HEK293 (cell line): ENCODE results near the gene HSDL2.

Source experiments
- CTCF ChIA-PET: fragments of 350-600 bp; formaldehyde crosslinking; extraction: SDS; loops from one replicate; lab custom pipeline; 2021; ENCODE audit warnings: antibody characterized with exemption; lab: Yijun Ruan, JAX
- POLR2A ChIA-PET: fragments of 300-600 bp; formaldehyde crosslinking; extraction: SDS; loops from one replicate; lab custom pipeline; 2020; ENCODE audit warnings: antibody characterized with exemption, inconsistent platforms; lab: Yijun Ruan, JAX
- H3K27ac ChIP-seq: fragments of 200-500 bp; sonication (Bioruptor generic); 2 replicates; pipeline ENCODE4 v1.5.1; 2014; ENCODE audit warnings: low read depth, low read length, control low read depth, inconsistent platforms; ENCODE audit errors: extremely low read depth
- H3K36me3 ChIP-seq, 2 experiments: fragments of 200-500 bp in 1 of 2; sonication (Bioruptor generic) in 1 of 2; 1 replicate in 1 of 2; 2 replicates in 1 of 2; pipeline ENCODE4 v1.5.1; 2014 to 2017; ENCODE audit warnings: inconsistent platforms in 2 of 2, low read length in 2 of 2; ENCODE audit not compliant: control insufficient read depth in 2 of 2, insufficient read depth in 1 of 2
- H3K4me1 ChIP-seq: fragments of 200-500 bp; sonication (Bioruptor generic); 2 replicates; pipeline ENCODE4 v1.5.1; 2014; ENCODE audit warnings: mild to moderate bottlenecking, low read length, inconsistent platforms; ENCODE audit not compliant: control insufficient read depth, insufficient read depth
- H3K4me3 ChIP-seq: 2 replicates; pipeline ENCODE4 v1.5.1; 2011; ENCODE audit warnings: low read depth, mild to moderate bottlenecking, control low read depth, low read length, moderate library complexity
- H3K9me3 ChIP-seq: fragments of 200-500 bp; sonication (Bioruptor generic); 2 replicates; pipeline ENCODE4 v1.5.1; 2014; ENCODE audit warnings: low read depth, low read length, inconsistent platforms; ENCODE audit not compliant: control insufficient read depth, insufficient read depth
- TCF7L2 ChIP-seq: IDR thresholded peaks from 2 replicates; pipeline ENCODE4 v1.6.1; 2011; ENCODE audit warnings: low read depth, mild to moderate bottlenecking, inconsistent platforms, low read length, moderate library complexity, borderline replicate concordance
- TRIM28 ChIP-seq: IDR thresholded peaks from 2 replicates; pipeline ENCODE4 v1.6.1; 2011; ENCODE audit warnings: low read length, control low read depth, borderline replicate concordance
- WT1 ChIP-seq: fragments of 450-650 bp; formaldehyde crosslinking; IDR thresholded peaks from 2 replicates; pipeline ENCODE4 v1.5.1; 2016; ENCODE audit warnings: missing biosample characterization, missing genetic modification characterization
- ZNF19 ChIP-seq: fragments of 450-650 bp; formaldehyde crosslinking; IDR thresholded peaks from 2 replicates; pipeline ENCODE4; 2016; ENCODE audit warnings: missing biosample characterization, missing genetic modification characterization, low read depth
- ZNF350 ChIP-seq: fragments of 450-650 bp; formaldehyde crosslinking; IDR thresholded peaks from 2 replicates; pipeline ENCODE4 v1.5.0; 2017; ENCODE audit warnings: missing biosample characterization, mild to moderate bottlenecking, missing genetic modification characterization
- ZNF366 ChIP-seq: fragments of 450-650 bp; formaldehyde crosslinking; conservative IDR thresholded peaks from 2 replicates; pipeline ENCODE4 v1.5.1; 2016; ENCODE audit warnings: missing biosample characterization, missing genetic modification characterization
- ZNF37A ChIP-seq: fragments of 450-650 bp; IDR thresholded peaks from 2 replicates; pipeline ENCODE4 v1.5.1; 2018; ENCODE audit warnings: missing biosample characterization, missing genetic modification characterization
- ZNF548 ChIP-seq: fragments of 450-650 bp; formaldehyde crosslinking; IDR thresholded peaks from 2 replicates; pipeline ENCODE4 v1.5.1; 2016; ENCODE audit warnings: missing biosample characterization, missing genetic modification characterization
- ZNF623 ChIP-seq: fragments of 450-650 bp; formaldehyde crosslinking; IDR thresholded peaks from 2 replicates; pipeline ENCODE4 v1.5.1; 2016; ENCODE audit warnings: missing biosample characterization, missing genetic modification characterization
- ZNF791 ChIP-seq: fragments of 450-650 bp; formaldehyde crosslinking; IDR thresholded peaks from 2 replicates; pipeline ENCODE4 v1.5.1; 2016; ENCODE audit warnings: missing biosample characterization, missing genetic modification characterization
- TF ChIP-seq, protein P1 (sequence below): fragments of 450-650 bp; formaldehyde crosslinking; IDR thresholded peaks from 2 replicates; pipeline ENCODE4 v1.5.1; 2016; ENCODE audit warnings: missing biosample characterization, missing genetic modification characterization
- TF ChIP-seq, protein P2 (sequence below): fragments of 450-650 bp; formaldehyde crosslinking; IDR thresholded peaks from 2 replicates; pipeline ENCODE4 v1.5.1; 2016; ENCODE audit warnings: missing biosample characterization, missing genetic modification characterization
- TF ChIP-seq, protein P3 (sequence below): fragments of 450-650 bp; formaldehyde crosslinking; IDR thresholded peaks from 2 replicates; pipeline ENCODE4 v1.5.1; 2016; ENCODE audit warnings: missing biosample characterization, missing genetic modification characterization, low read depth

The HSDL2 gene

DNA sequence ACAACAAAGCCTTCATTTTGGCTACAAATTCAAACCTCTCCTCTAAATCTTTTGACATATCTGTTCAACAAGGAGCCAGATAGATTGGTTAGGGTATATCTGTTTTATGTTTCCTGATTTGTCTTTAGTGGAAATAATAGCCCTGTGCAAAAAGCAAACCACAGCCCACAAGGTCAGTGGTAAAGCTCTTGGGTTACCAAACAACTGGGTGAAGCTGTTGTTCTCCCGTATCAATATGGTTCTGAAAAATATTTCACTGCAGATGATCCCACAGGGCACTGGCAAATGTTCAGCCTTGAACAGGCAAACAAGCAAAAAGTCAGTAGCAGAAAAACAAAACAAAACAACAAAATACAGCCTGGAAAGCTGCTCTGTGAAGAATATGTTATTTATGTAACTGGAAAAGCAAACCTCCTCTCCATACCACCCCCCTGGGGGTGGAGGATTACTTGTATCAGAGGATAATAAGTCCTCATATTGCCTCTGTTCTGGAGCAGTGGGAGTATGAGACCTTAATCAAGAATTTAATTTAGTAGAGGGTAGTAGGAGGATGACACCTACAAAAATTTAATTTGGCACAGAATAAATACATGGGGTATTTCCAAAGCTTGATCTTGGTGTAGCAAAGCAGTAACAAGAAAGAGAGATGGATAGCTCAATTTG, 25.7 kb upstream of the HSDL2 start:
- TF ChIP-seq, protein P1, sequence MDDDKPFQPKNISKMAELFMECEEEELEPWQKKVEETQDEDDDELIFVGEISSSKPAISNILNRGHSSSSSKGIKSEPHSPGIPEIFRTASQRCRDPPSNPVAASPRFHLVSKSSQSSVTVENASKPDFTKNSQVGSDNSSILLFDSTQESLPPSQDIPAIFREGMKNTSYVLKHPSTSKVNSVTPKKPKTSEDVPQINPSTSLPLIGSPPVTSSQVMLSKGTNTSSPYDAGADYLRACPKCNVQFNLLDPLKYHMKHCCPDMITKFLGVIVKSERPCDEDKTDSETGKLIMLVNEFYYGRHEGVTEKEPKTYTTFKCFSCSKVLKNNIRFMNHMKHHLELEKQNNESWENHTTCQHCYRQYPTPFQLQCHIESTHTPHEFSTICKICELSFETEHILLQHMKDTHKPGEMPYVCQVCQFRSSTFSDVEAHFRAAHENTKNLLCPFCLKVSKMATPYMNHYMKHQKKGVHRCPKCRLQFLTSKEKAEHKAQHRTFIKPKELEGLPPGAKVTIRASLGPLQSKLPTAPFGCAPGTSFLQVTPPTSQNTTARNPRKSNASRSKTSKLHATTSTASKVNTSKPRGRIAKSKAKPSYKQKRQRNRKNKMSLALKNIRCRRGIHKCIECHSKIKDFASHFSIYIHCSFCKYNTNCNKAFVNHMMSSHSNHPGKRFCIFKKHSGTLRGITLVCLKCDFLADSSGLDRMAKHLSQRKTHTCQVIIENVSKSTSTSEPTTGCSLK (tag by site-specific recombination) = no peak
- TF ChIP-seq ZNF791 (tag by site-specific recombination) = no peak
- no peak for TF ChIP-seq ZNF548
- TF ChIP-seq, protein P2, sequence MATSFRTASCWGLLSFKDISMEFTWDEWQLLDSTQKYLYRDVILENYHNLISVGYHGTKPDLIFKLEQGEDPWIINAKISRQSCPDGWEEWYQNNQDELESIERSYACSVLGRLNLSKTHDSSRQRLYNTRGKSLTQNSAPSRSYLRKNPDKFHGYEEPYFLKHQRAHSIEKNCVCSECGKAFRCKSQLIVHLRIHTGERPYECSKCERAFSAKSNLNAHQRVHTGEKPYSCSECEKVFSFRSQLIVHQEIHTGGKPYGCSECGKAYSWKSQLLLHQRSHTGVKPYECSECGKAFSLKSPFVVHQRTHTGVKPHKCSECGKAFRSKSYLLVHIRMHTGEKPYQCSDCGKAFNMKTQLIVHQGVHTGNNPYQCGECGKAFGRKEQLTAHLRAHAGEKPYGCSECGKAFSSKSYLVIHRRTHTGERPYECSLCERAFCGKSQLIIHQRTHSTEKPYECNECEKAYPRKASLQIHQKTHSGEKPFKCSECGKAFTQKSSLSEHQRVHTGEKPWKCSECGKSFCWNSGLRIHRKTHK (tag by site-specific recombination) = no peak
- TF ChIP-seq TRIM28 = no peak
- ChIA-PET POLR2A (interaction anchor here (0.6 to 1.2 kb wide), 2 partner anchors 21 to 25 kb away, joined by 3 read pairs; partner anchors contain the start of genes HSDL2 and PTBP3), CTCF (interaction anchor here (0.6 to 2.5 kb wide), 4 partner anchors 10 to 256 kb away, joined by 3 to 10 read pairs (median 6); no protein-coding TSS in a partner anchor)
- Histone ChIP-seq H3K36me3 (no peaks in the 10 kb centered on the region), H3K27ac (no peak overlapping the region), H3K4me1 (no peaks in the 10 kb centered on the region), H3K4me3 (no peak overlapping the region), H3K9me3 (no peaks in the 10 kb centered on the region)

DNA sequence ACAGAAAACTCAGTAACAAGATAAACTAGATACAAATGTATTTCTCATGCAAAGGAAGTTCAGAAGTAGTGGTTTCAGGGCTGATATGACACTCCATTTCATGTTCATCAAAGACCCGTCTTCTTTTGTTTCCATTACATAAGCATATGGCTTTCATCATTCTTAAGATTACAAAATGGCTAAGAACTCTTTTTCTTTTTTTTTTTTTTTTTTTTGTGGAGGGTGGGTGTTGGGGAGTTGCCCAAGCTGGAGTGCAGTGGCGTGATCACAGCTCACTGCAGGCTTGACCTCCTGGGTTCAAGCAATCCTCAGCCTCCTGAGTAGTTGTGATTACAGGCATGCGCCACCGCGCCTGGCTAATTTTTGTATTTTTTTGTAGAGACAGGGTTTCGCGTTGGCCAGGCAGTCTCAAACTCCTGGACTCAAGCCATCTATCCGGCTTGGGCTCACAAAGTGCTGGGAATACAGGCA, 24.4 kb upstream of the HSDL2 start:
- Histone ChIP-seq H3K4me1 (no peaks in the 10 kb centered on the region), H3K4me3 (no peak overlapping the region), H3K36me3 (no peaks in the 10 kb centered on the region), H3K27ac (no peak overlapping the region), H3K9me3 (no peaks in the 10 kb centered on the region)
- ChIA-PET CTCF (interaction anchor here (1.0 to 2.5 kb wide), 2 partner anchors 10 to 257 kb away, joined by 3 to 10 read pairs; no protein-coding TSS in a partner anchor), POLR2A (interaction anchor here (0.7 kb wide), 1 partner anchor 258 kb away, joined by 7 read pairs; no protein-coding TSS in a partner anchor)
- TF ChIP-seq ZNF623 (tag by site-specific recombination) (no peak), ZNF350 (tag by site-specific recombination) (no peak), TCF7L2 (no peak), ZNF37A (no peak), WT1 (tag by site-specific recombination) (no peak)
- TF ChIP-seq, protein P3, sequence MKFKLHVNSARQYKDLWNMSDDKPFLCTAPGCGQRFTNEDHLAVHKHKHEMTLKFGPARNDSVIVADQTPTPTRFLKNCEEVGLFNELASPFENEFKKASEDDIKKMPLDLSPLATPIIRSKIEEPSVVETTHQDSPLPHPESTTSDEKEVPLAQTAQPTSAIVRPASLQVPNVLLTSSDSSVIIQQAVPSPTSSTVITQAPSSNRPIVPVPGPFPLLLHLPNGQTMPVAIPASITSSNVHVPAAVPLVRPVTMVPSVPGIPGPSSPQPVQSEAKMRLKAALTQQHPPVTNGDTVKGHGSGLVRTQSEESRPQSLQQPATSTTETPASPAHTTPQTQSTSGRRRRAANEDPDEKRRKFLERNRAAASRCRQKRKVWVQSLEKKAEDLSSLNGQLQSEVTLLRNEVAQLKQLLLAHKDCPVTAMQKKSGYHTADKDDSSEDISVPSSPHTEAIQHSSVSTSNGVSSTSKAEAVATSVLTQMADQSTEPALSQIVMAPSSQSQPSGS (tag by site-specific recombination) = no peak

DNA sequence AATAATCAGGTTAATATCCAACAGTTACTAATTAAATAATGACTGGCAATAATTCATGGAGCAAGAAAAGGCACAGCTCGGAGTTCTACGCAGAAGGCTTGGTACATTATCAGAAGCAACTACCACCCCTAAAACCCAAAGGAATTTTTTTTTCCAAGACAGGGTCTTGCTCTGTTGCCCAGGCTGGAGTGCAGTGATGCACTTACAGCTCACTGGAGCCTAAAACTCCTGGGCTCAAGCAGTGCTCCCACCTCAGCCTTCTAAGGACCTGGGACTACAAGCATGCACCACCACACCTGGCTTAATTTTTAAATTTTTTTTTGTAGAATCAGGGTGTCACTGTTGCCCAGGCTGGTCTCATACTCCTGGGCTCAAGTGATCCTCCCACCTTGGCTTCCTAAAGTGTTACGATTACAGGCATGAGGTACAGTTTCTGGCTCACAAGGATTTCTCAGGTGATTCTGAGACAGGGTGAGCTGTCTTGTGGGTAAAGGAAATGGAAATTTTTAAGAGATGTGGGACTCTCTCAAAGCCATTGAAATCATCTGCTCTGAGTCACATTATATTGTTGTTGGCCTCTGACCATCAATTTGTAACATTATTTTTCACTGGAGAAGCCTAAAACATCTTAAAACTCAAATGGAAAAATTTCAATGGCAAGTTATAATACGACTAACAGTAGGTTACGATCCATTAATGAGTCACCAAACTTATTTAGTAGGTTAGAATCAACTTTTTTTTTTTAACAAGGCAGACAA, 19.7 kb upstream of the HSDL2 start:
- no peak overlapping the region for H3K4me3 ChIP-seq
- TF ChIP-seq ZNF19 (tag by site-specific recombination) (no peak), ZNF366 (tag by site-specific recombination) (no peak)
- CTCF ChIA-PET = interaction anchor here (0.6 to 5.5 kb wide), 24 partner anchors 18 to 603 kb away, joined by 3 to 53 read pairs (median 5); partner anchors contain the start of genes HSDL2 and PTBP3
- H3K9me3 ChIP-seq = no peaks in the 10 kb centered on the region
- H3K36me3 ChIP-seq = no peaks in the 10 kb centered on the region
- POLR2A ChIA-PET = interaction anchor here (1.5 kb wide), 1 partner anchor 27 kb away, joined by 5 read pairs; the partner anchor contains the start of gene PTBP3
- no peak overlapping the region for H3K27ac ChIP-seq
- H3K4me1 ChIP-seq = no peaks in the 10 kb centered on the region
